ENCODE results near the gene CSAG1.
"Not testable (repeated sequence)": the region's sequence is repeated elsewhere in the genome, so short reads cannot be mapped to it uniquely, and the experiment has no call there.

The CSAG1 gene

GRCh38 chrX:152697952-152698931 lies 35.3 kb downstream of the CSAG1 start, which contains the start of gene MAGEA3:
Gene MAGEA3, plus strand, starts transcription at chrX:152698794. Its CDS starts 2,039 bp downstream, at chrX:152700833.
- not testable (repeated sequence) for DNase-seq

GRCh38 chrX:152681012-152681411 lies 52.5 kb downstream of the CSAG1 start:
- not testable (repeated sequence) for DNase-seq
